GM18907 (cell line): ENCODE data around the gene MDM1.

Experiments
- ATAC-seq: cut with Tn5 transposase; IDR thresholded peaks from one replicate; pipeline ENCODE4 v1.9.1; 2021; ENCODE audit warnings: mild to moderate bottlenecking, moderate library complexity; ENCODE audit not compliant: unreplicated experiment

MDM1 gene

GRCh38 chr12:68331869-68332727, at the start of gene MDM1:
MDM1 (minus strand) TSS chr12:68332362; CDS start chr12:68332245, 117 bp downstream.
- peak; percentile 100 for ATAC-seq

- no peak for ATAC-seq
These were observed 49.5 kb upstream of the MDM1 start for GRCh38 chr12:68381476-68382219.

DNA sequence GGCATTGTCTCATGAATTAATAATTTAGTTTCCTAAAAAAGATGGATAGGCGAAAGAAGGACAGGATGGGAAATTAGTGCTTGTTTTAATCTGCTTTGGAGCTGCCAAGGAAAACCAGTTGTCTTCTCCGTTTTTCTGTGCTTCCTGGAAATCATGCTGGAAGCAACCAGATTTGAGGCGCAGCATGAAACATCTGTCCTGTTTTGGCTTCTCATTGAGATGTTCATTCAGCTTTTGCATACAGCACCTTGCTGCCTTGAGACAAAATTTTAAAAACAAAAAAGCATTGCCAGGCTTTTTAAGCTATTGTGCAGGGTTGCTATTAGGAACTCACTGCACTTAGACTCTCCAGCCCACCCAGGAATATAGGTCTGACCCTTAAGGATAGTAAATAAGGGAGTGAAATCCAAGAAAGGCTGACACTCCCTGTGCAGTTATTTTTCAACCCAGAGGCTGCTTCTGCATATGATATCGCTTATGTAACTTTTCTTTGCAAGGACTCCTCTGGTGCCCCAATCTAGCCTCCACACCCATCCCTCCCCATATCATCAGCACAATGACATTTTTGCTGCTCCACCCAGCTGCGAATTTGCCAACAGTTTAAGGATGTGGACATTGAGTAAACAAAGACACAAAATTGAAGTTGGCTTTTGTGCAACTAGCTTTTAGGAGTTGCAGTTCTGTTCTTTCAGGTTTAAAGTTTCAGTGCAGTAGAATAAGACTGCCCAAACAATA, 46.9 kb upstream of the MDM1 start:
- no peak for ATAC-seq

- no peak for ATAC-seq
These were observed 45.7 kb upstream of the MDM1 start for GRCh38 chr12:68377881-68378280.

DNA sequence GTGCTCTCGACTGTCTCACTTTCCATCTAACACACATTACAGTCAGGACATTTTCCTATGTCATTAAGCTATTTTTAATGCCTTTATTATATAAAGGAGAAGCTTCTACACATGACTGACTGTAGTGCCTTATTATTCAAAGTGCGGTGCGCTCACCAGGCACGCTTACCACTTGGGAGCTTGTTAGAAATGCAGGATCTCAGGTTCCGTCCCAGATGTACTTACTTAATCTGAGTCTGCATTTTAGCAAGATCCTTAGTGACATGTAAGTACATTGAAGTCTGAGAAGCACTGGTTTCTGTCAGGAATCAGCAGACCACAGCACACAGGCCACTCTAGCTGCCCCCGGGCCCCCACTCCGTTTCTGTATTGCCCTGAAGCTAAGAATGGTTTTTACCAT, 44.7 kb upstream of the MDM1 start:
- no peak for ATAC-seq

GRCh38 chr12:68375756-68376695, 43.9 kb upstream of the MDM1 start:
- ATAC-seq, result no peak

GRCh38 chr12:68374307-68374982, 42.3 kb upstream of the MDM1 start:
- ATAC-seq, result peak; percentile 98

- no peak for ATAC-seq
These were observed 38.5 kb upstream of the MDM1 start for GRCh38 chr12:68370667-68371066.

GRCh38 chr12:68370006-68370590, 37.9 kb upstream of the MDM1 start:
- no peak for ATAC-seq

GRCh38 chr12:68368327-68368726, 36.2 kb upstream of the MDM1 start:
- no peak for ATAC-seq

DNA sequence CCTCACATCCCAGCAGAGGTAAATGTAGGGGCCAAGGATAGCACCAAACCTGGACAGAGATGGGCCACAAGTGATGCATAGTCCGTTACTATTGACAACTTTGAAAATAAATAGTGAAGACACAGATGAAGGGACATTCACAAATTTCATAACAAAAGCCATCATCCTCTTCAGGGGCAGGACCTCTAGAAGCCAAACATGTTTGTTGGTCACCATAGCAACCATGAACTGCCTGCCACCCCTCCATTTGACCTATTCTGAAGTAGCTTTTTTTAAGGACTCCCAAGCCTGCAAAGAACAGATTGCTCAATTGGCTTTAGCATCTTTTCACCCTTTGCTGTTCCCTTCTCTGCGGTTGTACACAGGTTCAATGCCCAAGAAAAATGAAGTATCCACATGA, 35.7 kb upstream of the MDM1 start:
- no peak for ATAC-seq

DNA sequence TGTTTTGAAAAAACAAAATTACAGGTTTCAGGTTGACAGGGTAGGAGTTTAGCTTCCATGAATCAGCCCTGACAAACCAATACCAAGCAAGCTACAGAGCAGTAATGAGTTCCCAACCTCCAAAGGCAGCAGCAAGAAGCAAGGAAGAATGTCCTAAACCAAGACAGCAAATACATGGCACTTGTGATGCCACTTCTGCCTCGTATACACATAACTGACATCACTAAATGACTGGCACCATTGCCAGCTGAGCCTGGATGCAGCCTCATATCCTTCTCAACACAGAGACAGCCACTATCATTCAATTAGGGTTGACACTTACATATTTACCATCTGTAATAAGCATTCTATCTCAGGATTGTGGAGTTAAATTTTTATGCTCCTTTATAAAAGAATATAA, 35.0 kb upstream of the MDM1 start:
- no peak for ATAC-seq

- peak; percentile 90 for ATAC-seq
These were observed 32.9 kb upstream of the MDM1 start for GRCh38 chr12:68364893-68365725.

DNA sequence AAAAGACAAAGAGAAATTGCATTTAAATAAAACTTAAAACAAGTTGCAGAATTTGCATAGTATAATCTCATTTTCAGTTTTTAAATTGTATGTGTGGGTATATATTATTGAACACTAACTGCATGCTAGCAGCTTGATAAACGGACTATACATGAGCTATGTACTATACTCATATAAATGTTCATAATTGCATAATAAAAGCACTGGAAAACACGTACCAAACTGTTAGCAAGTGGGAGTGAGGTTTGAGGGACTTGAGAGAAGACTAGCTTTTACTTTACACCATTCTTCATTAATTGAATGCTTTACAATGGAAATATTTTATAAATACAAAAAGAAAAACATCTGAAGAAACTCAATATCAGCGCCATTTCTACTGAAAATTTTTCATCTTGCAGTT, 32.2 kb upstream of the MDM1 start:
- no peak for ATAC-seq

DNA sequence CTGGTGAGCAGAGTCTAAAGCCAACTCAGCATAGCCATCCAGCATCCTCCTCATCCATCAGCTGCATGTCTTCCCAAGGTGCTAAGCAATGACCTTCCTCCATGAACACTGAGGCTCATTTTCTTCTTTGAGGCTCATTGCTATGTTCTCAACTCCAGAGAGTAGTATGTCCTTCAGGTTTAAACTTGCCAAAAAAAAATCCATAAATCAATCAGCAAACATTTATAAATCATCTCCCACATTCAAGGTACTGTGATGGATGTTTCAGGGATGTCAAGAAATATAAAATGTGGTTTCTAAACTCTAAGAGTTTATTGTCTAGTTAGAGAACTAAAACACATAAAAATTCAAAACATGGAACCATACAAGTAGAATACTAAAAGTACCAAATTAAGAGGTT, 29.8 kb upstream of the MDM1 start:
- no peak for ATAC-seq

DNA sequence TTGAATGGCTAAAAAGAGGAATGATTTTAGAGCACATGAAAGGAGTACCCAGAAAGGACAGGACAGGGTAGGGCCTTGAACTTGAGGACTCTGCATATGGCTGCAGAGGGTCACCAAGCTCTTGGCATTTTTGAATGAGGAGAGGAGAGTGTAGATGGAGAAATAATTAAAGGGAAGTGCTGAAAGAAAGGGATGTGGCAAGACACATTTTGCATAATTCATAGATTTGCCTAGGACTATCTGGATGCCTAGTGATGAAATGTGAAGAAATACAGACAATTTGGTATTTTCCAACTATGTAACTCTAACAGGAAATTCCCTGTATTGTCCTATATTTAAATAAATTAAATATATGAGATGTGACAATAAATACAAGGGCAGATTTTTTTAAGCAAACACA, 27.5 kb upstream of the MDM1 start:
- ATAC-seq, result no peak

- ATAC-seq, result peak; percentile 75
These were observed 26.6 kb upstream of the MDM1 start for GRCh38 chr12:68358532-68359485.
